ENCODE results near the gene BDH2.

- TF ChIP-seq, protein P1, sequence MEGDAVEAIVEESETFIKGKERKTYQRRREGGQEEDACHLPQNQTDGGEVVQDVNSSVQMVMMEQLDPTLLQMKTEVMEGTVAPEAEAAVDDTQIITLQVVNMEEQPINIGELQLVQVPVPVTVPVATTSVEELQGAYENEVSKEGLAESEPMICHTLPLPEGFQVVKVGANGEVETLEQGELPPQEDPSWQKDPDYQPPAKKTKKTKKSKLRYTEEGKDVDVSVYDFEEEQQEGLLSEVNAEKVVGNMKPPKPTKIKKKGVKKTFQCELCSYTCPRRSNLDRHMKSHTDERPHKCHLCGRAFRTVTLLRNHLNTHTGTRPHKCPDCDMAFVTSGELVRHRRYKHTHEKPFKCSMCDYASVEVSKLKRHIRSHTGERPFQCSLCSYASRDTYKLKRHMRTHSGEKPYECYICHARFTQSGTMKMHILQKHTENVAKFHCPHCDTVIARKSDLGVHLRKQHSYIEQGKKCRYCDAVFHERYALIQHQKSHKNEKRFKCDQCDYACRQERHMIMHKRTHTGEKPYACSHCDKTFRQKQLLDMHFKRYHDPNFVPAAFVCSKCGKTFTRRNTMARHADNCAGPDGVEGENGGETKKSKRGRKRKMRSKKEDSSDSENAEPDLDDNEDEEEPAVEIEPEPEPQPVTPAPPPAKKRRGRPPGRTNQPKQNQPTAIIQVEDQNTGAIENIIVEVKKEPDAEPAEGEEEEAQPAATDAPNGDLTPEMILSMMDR (conservative IDR thresholded peaks at IDR 0.05): no peak
- TF ChIP-seq EZH2 (IDR thresholded peaks at IDR 0.05; ENCODE audit: low read depth): no peak
Measured at GRCh38 chr4:103098756-103099440, 736 bp downstream of the BDH2 start.
